GM12891 (cell line): ENCODE measurements around the gene SLC8A1.

Experiments used
- POLR2A ChIP-seq: IDR thresholded peaks from 2 replicates; pipeline ENCODE4 v1.6.1; 2011; ENCODE audit warnings: low read depth, low read length, control low read depth
- POLR2AphosphoS5 ChIP-seq: IDR thresholded peaks from 2 replicates; pipeline ENCODE4 v1.6.1; 2011; ENCODE audit warnings: low read depth, low read length, control low read depth
- SPI1 ChIP-seq: IDR thresholded peaks from 2 replicates; pipeline ENCODE4 v1.6.1; 2011; ENCODE audit warnings: low read depth, low read length, control low read depth
- TAF1 ChIP-seq: IDR thresholded peaks from 2 replicates; pipeline ENCODE4 v1.6.1; 2011; ENCODE audit warnings: low read depth, low read length, control low read depth

DNA sequence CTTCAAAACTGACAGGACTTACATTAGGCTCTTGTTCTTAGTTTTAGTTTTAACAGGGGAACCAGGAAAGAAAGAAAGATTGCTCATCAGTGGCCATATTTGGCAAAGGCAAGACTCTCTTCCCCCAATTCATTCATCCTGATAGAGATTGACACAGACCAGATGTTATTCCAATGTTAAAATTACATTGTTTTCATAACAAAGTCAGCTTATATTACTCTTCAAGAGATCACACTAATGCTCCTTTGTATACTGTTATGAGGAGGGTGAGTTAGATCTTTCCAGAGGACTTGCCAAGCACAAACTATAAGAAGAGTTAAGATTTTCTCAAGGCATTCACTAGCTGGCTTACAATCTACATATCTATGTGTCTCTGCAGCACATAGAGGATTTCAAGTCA is 252.1 kb downstream of the SLC8A1 start:
- TF ChIP-seq TAF1 (no peak), SPI1 (no peak), POLR2A (no peak), POLR2AphosphoS5 (no peak)
